ENCODE data around the gene NPPA.

DNA sequence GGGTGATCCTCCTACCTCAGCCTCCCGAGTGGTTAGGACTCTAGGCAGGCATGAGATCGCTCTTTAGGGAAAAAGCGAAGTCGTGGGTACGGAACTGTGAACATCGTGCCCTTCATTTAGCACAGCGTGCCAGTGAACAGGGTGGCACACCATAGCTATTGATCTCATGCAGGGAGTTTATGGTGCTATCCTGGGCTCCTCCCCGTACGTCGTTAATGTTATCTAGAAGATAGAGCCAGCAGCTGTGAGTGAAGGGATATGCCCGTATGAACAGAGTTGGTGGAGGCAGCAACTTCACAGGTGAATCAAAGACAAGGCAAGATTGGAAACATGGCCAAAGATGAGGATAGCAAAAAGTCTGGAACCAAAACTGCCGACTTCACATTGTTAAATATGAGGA is 30.4 kb downstream of the NPPA start:
- TF ChIP-seq POLR2A (IDR thresholded peaks at IDR 0.05), result no peak
- TF ChIP-seq CTCF (IDR thresholded peaks at IDR 0.05), result no peak
